ENCODE results near the gene EGLN1.

The EGLN1 gene

DNA sequence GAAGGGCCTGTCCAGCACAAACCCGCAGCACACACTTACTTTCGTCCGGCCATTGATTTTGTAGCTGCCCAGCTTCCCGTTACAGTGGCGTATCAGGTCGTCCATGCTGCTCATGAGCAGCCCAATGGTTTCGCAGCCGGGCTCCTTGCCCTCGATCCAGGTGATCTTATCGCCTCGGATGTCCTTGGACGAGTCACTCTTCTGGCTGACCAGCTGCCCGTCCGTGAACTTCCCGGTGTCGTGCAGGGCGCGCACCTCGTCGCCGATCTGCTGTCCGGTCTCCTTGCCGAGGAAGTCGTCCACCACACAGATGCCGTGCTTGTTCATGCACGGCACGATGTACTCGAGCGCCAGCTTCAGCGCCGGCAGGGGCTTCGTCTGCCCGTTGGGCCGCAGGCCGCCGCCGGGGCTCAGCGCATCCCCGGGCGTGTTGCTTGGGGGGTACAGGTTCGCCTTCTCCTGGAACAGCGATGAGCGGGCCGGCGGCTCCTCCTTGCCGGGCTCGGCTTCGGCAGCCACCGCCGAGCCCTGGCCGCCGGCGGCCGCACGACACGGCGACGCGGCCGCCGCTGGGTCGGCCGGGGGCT, 1.0 kb downstream of the EGLN1 start:
- peak; percentile 22 to 27 for DNase-seq

DNA sequence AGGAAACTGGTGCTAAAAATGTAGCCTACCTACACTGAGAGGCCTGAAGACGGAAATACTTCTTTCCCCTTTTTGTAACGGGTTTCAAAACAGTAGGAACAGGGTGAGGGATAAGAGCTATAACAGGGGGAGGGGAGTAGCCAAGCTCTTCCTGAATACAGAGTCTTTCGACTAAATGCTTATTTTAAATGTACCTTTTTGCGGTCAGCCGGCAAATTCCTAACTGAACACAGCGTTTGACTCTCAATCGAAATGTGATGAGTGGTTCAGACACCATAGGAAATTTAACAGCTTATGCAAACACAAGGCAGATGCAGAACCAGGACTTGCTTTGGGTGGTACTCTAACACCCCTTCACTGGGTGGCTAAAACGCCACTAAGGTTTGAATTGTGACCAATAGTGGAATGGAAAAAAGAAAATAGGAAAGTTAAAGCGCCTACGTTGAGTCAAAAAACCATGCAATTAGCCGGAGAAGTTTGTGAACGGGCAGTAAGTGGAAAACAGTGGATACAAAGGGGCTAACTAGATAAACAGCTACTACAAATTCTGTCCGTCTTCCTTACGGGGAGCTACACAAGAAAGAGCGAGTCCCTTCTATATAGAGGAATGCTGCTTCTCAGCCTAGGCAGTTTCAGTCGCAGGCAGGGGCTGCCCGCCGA, 1.7 kb downstream of the EGLN1 start:
- no peak for DNase-seq

DNA sequence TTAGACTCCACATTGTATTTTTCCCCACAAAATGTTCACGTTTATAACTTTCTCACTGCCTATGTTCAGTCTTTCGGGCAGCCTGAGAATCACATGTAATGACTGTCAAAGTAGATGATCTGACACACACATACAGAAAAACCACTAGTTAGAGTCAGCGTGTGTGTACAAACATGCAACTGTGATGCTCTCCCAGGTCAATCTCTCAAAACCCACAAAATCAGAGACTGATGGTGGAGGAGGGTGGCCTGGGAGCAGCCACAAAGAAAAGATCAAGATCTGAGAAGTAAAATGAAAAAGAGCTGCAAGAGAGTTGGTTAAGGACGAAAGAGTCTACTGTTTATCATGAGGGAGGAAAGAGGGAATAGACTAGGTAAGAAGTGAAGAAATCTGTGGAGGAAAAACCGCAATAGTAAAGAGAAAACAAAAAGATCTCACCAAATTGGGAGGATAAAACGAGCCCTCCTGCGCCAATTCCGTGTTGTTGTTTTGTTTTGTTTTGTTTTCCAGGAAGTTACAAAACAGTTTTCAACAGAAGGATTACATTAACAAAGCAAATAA, 2.3 kb downstream of the EGLN1 start:
- no peak for DNase-seq

DNA sequence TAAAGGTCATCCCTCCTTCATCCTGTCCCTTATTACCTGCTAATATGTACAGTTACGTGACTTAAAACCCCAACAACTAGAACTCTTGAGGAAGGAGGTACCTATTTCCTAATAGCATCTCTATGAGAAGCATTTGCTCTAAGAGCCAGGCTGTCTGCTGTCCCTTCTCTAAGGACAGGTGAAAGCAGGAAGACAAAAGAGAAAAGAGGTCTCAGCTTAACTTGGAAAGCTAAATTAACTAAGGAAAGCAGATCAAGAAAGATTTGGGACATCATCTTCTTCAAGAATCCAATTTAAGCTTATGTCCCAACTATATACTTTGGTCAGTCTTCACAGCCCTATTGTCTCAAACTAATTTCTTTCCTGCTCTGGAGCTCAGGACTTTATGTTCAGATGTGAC, 2.9 kb downstream of the EGLN1 start:
- no peak for DNase-seq

DNA sequence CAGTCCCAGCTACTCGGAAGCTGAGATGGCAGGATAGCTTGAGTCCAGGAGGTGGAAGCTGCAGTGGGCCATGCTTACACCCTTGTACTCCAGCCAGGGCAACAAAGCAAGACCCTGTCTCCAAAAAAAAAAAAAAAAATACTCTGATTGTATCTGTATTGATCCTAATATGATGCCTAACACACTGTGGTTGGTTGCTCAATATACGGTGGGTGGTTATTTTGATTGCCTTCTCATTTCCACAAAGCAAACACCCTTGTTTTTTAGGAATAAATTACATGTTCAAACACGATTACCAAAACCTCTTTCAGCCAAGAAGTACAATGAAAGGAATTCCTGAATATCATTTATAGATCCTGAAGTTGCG, 3.4 kb downstream of the EGLN1 start:
- DNase-seq, result no peak

DNA sequence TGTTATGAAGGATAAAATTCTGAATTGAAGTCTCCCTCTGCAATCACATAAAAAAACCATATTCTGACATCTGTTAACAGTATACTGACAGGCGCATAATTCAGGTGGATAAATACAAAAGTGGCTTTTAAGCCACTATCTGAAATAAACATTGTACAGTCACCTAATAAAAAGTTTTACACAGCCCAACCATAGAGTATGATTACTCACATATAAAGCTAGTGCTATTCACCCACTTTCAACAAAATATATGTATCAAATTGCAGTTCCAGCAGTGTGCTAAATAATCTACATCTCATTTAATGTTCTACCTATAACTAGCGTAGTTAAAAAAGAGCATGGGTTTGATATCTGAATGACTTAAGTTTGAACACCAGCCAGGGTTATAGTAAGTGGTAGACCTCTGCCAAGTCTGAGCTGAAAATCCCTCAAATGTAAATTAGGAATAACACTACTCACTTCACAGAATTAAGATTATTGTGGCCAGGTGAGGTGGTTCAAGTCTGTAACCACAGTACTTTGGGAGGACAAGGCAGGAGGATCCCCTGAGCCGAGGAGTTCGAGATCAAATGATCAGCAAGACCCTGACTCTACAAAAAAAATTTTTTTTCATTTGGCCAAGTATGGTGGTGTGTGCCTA, 3.9 kb downstream of the EGLN1 start:
- DNase-seq, result no peak

DNA sequence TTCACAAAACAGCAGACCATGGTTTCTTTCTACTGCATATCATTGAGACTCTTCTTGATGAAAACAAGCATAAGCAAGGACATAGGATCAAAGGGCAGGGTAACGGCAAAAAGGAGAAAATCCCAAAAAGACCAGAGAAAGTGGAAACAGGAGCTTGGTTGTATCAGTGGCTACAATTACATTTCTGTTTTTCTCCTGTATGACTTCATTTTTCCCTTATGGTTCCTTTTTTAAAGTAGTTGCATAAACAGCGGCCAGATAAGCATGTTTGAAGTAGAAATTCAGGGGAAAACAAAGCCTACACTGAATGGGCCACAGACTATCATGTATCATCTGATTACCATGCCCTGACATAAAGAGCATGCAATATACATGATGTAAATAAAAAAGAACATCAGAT, 4.6 kb downstream of the EGLN1 start:
- no peak for DNase-seq

DNA sequence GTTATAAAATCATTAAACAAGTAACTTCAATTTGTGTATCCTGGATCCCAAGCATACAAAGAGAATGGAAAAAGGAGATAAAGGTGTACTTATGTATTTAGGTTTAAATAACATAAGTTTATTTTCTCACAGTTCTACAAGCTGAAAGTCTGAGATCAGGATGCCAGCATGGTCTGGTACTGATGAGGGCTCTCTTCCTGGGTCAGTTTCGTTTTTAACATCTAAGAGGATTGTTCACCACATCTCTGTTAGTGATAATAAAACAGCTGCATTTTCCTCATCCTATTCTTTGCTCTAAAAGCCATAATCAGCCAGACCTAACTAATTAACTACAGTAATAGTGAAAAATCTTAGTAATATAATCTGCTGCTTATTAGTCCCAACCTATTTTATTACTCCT, 5.2 kb downstream of the EGLN1 start:
- DNase-seq, result no peak

DNA sequence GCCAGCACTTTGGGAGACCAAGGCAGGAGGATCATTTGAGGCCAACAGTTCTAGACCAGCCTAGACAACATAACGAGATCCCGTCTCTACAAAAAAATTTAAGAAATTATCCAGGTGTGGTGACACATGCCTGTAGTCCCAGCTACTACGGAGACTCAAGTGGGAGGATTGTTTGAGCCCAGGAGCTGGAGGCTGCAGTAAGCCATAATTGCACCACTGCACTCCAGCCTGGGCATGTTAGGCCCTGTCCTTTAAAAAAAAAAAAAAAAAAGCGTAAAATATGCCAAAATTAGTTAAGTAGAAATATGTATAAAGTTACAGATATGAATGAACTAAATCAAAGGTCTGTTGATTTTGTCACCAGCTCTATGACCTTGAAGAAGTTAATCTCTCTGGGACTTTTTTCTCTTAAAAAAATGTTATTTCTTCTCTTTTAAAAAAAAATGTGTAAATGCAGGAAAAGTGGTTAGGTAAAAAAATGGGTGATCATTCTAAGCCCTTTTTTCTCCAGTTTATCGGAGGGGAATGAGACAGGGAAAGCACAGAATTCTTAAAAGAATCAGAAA, 7.0 kb downstream of the EGLN1 start:
- no peak for DNase-seq

DNA sequence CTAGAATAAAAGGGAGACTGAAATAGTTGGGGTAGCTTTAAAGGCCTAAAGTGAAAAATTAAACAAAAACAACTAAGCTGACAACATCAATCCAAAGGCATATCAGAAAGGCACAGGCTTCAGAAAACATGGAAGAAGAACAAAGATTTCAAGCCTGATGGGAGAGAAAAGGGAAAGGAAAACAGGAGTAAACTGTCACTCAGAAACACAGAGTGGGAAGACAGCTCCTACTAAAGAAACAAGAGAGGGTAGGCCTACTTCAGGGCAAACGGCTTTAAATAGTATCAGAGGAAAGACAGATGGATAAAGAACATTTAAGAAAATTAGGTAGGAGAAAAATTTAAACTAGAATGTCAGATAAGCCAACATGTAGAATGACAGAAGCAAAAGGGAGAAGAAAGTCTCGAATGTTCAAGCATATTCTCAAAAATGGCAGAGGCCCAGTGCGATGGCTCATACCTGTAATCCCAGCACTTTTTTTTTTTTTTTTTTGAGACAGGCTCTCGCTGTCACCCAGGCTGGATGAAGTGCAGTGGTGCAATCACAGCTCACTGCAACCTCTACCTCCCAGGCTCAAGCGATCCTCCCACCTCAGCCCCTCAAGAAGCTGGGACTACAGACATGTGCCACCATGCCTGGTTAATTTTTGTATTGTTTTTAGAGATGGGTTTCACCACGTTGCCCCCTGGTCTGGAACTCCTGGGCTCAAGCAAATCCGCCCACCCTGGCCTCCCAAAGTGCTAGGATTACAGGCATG, 7.6 kb downstream of the EGLN1 start:
- no peak for DNase-seq

DNA sequence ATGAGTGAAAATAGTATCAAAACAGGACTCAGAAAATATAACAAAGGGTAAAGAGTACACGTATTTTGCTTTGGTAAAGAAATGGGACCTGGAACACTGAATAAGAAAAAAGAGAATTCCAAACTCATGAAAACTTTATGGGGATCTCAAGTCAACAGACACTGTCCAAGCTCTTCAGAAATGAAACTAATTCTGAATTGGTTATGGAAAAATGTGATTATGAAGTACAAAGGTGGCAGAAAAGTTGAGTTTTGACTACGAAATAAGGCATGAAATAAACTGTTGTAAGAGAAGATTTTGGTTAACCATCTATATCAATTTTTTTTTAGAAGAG, 8.4 kb downstream of the EGLN1 start:
- DNase-seq, result no peak

DNA sequence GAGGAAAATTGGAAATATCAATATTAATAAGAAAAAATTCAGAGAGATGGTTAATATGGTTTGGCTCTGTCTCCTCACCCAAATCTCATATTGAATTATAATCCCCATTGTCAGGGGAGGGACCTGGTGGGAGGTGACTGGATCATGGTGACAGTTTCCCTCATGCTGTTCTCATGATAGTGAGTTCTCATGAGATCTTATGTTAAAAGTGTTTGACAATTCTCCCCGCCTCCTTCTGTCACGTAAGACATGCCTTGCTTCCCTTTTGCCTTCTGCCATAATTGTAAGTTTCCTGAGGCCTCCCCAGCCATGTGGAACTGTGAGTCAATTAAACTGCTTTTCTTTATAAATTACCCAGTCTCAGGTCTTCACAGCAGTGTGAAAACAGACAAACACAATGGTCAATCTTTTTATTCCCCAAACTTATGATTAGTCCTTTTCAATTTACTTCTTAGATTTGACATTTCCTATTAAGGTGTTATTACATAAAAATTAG, 11.0 kb downstream of the EGLN1 start:
- DNase-seq, result no peak

DNA sequence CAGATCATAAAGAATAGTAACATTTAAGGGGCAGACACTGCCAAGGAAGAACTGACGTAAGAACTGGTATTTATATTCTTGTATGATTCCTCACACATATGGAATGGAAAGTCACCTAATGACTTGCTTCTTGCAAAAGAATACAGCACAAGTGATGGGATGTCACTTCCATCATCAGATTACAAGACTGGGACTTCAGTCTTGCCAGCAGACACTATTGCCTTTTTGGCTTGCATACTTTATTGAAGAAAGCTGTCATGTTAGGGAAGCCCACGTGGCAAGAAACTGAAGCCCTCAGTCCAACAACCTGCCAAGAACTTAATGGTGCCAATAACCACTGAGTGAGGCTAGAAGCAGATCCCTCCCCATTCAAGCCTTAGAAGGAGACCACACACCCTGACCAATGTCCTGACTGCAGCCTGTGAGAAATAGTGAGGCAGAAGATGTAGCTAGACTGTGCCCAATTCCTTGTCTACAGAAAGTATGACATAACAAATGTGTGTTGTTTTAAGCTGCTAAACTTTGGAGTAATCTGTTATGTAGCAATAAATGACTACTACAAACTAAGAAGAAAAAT, 12.0 kb downstream of the EGLN1 start:
- no peak for DNase-seq

DNA sequence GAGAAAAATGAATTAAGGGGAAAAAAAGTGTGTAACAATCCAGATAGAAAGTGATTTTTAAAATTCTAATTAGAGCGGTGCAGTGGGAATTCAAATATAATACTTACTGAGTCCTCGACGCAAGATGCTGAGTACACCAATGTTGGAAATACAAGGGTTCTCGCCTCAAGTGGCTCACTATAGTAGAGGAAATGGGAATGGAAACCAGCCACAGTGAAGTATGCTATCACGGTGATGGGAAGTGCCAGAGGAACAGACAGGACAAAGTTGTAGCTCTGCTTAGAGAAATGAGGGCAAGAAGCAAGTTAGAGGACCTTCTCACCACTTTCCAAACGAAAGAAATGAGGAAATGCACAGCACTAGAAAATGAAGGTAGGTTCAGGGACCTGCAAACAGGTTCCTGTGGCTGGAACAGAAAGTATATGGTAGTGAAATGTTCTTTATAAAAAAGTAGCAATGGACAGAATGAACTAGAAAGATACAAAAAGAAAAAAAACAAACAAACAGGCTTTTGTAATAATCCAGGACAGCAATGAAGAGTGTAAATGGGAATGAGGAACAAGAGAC, 13.5 kb downstream of the EGLN1 start:
- DNase-seq, result no peak

DNA sequence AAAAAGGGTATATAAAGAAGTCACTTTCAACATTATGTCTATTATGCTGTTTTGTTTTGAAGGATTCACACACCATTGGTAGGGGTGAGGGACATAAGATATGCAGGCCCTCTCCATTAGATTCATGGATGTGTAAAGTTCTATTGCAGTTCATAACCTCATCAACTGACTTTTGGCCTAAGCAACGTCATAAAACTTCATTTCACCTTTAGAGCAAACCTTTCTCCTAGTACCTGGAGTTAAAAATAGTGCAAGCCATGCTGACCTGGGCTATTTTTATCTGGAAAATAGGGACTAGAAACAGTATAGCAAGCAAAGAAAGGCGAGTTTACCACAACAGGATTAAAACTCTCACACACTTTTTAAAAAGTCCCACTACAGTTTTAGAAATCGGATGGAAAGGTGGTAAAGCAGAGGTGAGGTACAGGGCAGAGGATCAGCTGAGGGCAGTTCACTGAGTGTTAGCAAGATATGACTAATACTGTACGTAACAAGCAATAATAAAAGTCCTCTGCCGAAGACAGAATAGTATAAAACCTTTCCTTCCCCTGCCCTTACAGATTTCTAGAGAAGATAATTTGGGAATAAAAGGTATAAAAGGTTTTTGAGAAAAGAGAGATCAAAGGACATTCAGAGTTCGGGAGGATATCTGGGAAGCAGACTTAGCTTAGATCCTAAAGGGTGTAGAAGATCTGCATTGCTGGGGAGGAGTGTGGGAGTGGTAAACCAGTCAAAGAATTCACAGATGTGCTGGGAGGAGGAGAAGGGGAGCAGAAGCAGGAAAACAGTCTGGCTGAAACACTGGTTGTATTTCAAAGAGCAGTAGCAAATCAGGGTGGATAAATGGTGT, 14.3 kb downstream of the EGLN1 start:
- DNase-seq, result no peak

DNA sequence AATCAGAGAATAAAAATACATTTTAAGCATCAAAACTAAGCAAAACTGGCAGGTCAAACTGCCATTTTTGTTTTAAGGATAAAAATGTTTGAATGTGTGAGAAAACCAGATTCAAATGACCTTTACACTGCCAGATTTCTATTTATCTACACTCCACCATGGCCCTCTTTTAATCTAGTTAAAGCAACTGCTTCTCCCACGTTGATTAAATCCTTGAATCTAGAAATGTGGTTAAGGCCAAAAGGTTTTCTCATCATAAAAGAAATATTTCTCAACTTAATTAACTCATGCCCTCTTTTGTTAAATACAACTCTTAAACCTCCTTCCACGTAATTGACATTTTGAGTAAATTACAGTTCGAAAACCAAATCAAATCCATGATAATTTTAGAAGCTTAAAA, 15.0 kb downstream of the EGLN1 start:
- no peak for DNase-seq

DNA sequence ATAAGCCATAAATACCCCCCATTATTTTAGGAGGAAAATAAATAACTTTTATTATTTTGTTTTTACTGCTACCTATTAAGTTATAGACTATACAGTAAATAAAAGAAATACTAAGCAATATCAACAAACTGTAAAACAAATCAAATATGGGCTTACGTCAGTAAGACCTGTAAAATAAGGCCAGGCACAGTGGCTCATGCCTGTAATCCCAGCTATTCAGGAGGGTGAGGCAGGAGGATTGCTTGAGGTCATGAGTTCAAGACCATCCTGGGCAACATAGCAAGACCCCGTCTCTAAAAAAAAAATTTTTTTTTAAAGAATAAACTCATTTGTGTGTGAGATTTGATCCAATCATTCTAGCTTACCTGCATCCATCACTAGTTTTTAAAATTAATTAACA, 17.8 kb downstream of the EGLN1 start:
- DNase-seq, result no peak

DNA sequence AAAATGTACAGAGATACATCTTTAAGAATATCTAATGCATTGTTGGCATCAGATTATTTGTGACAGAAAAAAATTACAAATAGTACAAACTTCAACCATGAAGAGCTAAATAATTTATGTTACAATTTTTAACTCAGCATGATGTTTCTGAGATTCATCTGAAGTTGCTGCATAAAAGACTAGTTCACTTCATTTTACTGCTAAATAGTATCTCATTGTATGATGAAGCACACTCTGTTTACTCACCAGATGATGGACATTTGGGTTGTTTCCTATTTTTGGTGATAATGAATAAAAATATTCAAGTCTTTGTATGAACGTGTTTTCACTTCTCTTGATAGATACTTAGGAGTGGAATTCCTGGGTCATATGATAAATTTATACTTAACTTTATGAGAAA, 20.6 kb downstream of the EGLN1 start:
- DNase-seq, result no peak

DNA sequence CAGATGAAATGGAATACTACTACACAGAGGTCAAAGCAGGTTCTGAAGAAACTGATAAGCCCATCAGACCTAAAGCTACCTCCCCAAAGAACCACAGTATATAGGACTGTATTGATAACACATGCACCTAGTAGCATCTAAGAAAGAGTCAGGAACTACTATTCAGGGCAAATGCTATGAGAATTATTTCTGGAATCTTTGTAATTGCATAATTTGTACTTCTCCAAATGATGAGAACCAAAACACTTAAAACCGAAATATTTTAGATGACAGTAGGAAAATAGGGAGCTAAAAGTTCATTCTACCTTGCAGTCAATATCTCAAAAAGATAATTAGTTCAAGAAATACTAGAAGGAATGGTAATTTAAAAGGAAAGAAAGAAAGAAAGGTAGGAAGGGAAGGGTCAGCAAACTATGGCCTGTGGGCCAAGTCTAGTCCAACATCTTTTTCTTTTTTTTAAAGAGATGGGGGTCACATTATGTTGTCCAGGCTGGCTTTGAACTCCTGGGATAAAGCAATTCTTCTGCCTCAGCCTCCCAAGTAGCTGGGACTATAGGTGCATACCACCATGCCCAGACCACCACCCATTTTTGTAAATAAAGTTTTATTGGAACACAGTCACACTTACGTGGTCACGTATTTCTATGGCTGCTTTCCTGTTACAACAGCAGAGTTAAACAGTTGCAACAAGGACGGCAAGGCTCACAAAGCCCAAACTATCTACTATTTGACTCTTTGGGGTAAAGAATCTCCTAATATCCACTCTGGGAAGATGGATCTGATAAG, 24.0 kb downstream of the EGLN1 start:
- DNase-seq, result no peak

DNA sequence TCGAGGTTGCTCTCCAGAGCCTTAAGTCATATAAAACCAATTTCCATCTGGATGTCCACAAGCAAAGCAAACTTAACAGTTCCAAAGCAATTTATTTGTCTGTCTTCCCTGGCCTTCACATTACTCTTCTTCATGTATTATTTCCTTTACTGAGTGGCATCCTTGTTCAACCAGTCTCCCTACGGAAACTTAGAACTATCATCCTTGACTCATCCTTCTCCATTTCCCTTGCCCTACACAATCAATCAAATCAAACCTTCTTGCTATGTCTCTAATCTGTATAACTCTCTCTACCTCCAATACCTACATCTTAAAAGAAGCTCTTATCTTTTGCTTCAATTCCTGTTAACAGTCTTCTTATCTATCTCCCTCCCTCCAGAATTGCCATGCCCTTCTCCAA, 25.4 kb downstream of the EGLN1 start:
- no peak for DNase-seq

DNA sequence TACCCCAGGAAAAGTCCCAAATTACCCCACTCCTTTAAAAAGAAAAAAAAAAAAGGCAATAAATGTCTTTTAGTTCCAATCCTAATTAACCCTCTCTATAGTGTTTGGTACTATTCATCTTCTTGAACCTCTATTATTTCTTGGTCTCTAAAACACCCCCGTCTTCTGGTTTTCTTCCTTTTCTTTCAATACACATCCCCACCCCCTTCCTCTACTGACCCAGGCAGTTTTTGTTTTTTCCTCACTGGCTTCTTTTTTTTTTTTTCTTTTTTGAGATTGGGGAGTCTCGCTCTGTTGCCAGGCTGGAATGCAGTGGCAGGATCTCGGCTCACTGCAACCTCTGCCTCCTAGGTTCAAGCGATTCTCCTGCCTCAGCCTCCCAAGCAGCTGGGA, 26.1 kb downstream of the EGLN1 start:
- no peak for DNase-seq

All from stimulated activated CD4-positive, alpha-beta T cell treated with anti-CD3 and anti-CD28 coated beads, Interleukin-4, amount 100 ng/mL, for 4 hours (primary cell).